H7 (cell line): ENCODE measurements around the gene GPATCH3. TPM values are rescaled to one million over a fixed set of nuclear protein-coding genes. Genes with fewer than 3 reads are reported as not detected.
"Not testable (repeated sequence)": the region's sequence is repeated elsewhere in the genome, so short reads cannot be mapped to it uniquely, and the experiment has no call there.

Source experiments
- DNase-seq: peaks from one replicate; pipeline ENCODE4 v3.0.0; 2012
- H3K27me3 ChIP-seq: 2 replicates; pipeline ENCODE4 v1.6.0; 2011; ENCODE audit warnings: mild to moderate bottlenecking, low read length; ENCODE audit not compliant: control insufficient read depth, insufficient read depth
- H3K36me3 ChIP-seq: replicated peaks from 2 replicates; pipeline ENCODE4 v1.5.1; 2011; ENCODE audit warnings: low read length; ENCODE audit not compliant: control insufficient read depth, insufficient read depth
- H3K4me3 ChIP-seq: 2 replicates; pipeline ENCODE4 v1.5.1; 2011; ENCODE audit warnings: low read depth, mild to moderate bottlenecking, control low read depth, low read length, moderate library complexity; ENCODE audit not compliant: insufficient read depth
- total RNA-seq: library from RNA; depleted of rRNA; stranded (reverse); fragments of >200 nt; shearing (Covaris generic); gene quantifications from 2 replicates; pipeline ENCODE4 v1.2.3, GENCODE V29; 2014

GPATCH3 gene
- total RNA-seq, 1 experiment from 2014 or later = 23.7 TPM

GRCh38 chr1:26900815-26901511, 696 bp upstream of the GPATCH3 start:
- Histone ChIP-seq H3K36me3 (peaks cover 4% of the 10 kb centered on the region), H3K4me3 (peak overlapping the region; percentile 88), H3K27me3 (no peaks in the 10 kb centered on the region)
- no peak for DNase-seq

DNA sequence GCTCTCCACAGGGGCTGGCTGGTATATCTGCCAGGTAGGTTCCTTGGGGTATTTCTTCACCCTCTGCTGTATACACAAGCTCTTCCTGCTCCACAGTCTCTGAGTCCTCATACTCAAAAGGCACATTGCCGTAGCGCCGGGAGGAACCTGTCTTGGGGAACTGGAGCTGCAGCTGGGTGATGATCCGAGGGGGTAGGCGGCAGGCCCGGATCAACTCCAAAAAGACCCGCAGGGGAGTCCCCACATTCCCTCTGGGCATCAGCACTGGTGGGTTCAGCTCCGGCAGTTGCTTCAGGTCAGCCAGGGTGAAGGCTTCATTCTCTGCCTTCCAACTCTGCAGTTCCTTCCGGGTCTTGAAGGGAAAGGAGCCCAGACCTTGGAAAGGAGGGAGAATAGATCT, 2.9 kb downstream of the GPATCH3 start:
- DNase-seq = no peak
- Histone ChIP-seq H3K27me3 (no peaks in the 10 kb centered on the region), H3K4me3 (no peak overlapping the region), H3K36me3 (peaks cover 10% of the 10 kb centered on the region)

DNA sequence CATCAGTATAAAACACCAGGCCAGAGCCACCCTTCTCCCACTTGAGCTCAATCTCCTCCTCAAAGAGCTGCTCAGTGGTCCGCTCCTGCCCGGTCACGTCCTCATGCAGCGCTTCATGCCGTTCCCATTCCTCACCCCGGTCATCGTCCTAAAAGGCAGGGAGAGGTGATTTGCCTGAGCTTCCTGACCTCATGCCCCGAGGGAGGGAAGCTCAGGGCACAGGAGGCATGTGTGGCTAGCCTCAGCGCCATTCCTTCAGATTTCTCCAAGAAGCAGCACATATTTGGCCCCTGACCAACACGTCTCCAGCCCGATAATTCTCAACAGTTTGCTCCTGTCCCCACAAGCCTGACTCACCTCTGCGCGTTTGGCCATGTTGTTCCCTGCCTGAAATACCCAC, 6.0 kb downstream of the GPATCH3 start:
- DNase-seq = no peak
- H3K36me3 ChIP-seq = peaks cover 10% of the 10 kb centered on the region
- H3K27me3 ChIP-seq = no peaks in the 10 kb centered on the region
- H3K4me3 ChIP-seq = no peak overlapping the region

GRCh38 chr1:26890467-26890796, 9.8 kb downstream of the GPATCH3 start:
- no peak for DNase-seq
- peaks cover 18% of the 10 kb centered on the region for H3K36me3 ChIP-seq
- H3K27me3 ChIP-seq = no peaks in the 10 kb centered on the region
- H3K4me3 ChIP-seq = peak overlapping the region; percentile 99

- Histone ChIP-seq H3K36me3 (peaks cover 22% of the 10 kb centered on the region), H3K4me3 (peak within 1 kb of the TSS; percentile 99), H3K27me3 (no peaks in the 10 kb centered on the region)
- peak; percentile 94 for DNase-seq
Measured at GRCh38 chr1:26889551-26890466, 10.5 kb downstream of the GPATCH3 start, which contains the start of gene GPN2. Gene GPN2 (minus strand): TSS chr1:26890283. CDS start chr1:26890096, 187 bp downstream.

DNA sequence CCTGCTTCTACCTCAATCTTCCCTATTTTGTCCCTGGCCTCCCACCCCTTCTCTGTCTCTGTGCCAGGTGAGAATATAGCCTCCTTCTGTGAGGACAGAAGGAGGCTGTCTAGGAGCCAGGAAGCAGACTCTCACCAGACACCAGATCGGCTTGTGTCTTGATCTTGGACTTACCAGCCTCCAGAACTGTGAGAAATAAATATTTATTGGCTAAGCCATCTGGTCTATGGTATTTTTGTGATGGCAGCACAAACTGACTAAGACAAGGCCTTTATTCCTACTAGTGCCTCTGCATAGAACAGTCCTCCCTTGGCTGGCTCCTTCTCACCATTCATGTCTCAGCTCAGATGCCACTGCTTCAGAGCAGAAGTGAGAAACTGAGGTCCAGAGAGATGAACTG, 12.0 kb downstream of the GPATCH3 start:
- DNase-seq = no peak
- Histone ChIP-seq H3K36me3 (peaks cover 27% of the 10 kb centered on the region), H3K4me3 (no peak overlapping the region), H3K27me3 (no peaks in the 10 kb centered on the region)

DNA sequence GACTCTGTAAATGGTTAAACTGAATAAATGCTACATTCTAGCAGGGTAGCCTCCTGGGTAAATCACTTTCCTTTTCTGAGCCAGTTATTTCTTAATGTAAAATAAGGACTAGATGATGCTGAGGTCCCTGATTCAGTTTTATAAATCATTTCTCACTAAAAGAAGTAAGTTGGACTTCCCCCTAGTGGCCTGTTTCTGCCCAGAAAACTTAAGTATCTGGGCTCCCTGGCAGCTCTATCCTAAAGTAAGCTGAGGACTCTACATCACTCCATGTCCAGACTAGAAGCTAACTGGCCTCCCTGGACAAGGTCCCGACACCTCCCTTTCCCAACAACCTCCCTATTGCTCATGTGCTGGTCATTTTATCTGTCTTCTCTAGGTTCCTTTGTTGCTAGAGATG, 13.1 kb downstream of the GPATCH3 start:
- Histone ChIP-seq H3K27me3 (no peaks in the 10 kb centered on the region), H3K36me3 (peaks cover 31% of the 10 kb centered on the region), H3K4me3 (no peak overlapping the region)
- peak; percentile 61 for DNase-seq

DNA sequence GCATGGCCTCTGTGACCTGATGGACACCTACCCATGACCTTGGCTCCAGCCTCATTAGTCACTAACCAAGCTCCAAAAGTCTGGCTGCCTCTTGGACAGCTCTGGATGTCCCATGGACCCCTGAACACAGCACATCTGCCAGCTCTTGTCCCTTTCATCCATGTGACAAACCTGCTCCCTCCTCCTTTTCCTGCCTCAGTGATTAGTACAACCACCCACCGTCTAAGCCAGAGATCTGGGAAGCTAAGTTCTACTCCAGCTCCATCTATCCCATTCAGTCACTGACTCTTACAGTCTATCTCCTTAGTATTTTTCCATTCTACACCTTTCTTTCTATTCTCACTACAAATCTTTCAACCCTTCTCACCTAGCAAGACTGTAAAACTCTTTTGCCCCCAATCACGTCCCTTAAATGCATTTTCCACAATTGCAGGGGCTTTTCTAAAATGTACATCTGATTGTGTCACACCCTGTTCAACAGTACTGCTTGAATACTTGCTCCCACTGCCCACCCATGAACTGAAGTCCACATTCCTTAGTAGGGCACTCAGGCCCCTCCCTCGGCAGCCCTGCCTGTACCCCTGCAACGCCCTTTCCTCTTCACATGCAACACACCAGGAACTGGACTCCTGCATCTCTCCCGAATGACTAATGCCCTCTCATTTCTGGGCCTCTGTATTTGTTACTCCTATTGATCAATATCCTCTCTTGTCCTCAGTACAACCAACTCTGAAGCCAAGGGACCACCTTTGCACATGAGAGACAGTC, 17.4 kb downstream of the GPATCH3 start:
- Histone ChIP-seq H3K36me3 (peaks cover 30% of the 10 kb centered on the region), H3K27me3 (no peaks in the 10 kb centered on the region), H3K4me3 (no peak overlapping the region)
- no peak for DNase-seq

DNA sequence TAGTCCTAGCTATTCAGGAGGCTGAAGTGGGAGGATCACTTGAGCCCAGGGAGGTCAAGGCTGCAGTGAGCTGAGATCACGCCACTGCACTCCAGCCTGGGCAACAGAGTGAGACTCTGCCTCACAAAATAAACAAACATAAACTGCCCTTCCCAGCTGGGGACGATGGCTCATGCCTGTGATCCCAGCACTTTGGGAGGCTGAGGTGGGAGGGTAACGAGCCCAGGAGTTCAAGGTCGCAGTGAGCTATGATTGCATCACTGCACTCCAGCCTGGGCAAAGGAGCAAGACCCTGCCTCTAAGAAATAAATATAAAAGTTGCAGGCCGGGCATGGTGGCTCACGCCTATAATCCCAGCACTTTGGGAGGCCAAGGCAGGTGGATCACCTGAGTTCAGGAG, 18.7 kb downstream of the GPATCH3 start:
- DNase-seq, H3K4me3 ChIP-seq, H3K27me3 ChIP-seq: not testable (repeated sequence)
- peaks cover 31% of the 10 kb centered on the region for H3K36me3 ChIP-seq

DNA sequence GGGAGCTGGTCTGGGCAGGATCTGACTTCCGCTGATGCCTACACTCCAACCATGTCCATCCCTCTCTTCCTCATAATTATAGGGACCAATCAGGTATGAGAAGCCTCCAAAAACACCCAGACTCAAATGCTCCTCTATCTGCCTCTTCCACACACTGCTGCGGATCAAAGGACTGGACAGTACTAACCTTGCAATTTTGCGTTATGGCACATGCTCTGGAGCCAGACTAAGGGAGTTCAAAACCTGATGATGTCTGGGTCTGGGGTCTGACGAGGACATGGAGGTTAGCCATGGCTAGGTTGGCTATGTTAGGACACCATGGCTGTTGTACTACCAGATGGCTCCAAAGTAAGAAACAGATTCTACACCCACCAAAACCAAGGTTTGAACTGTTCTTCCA, 20.5 kb downstream of the GPATCH3 start:
- H3K27me3 ChIP-seq = no peaks in the 10 kb centered on the region
- H3K36me3 ChIP-seq = peaks cover 19% of the 10 kb centered on the region
- H3K4me3 ChIP-seq = no peak overlapping the region
- no peak for DNase-seq

- Histone ChIP-seq H3K27me3 (no peaks in the 10 kb centered on the region), H3K36me3 (peaks cover 5% of the 10 kb centered on the region), H3K4me3 (no peak overlapping the region)
- no peak for DNase-seq
Measured at GRCh38 chr1:26877326-26877725, 22.9 kb downstream of the GPATCH3 start.

GRCh38 chr1:26874896-26875295, 25.4 kb downstream of the GPATCH3 start:
- Histone ChIP-seq H3K36me3 (peaks cover 5% of the 10 kb centered on the region), H3K27me3 (no peaks in the 10 kb centered on the region), H3K4me3 (no peak overlapping the region)
- DNase-seq = no peak

DNA sequence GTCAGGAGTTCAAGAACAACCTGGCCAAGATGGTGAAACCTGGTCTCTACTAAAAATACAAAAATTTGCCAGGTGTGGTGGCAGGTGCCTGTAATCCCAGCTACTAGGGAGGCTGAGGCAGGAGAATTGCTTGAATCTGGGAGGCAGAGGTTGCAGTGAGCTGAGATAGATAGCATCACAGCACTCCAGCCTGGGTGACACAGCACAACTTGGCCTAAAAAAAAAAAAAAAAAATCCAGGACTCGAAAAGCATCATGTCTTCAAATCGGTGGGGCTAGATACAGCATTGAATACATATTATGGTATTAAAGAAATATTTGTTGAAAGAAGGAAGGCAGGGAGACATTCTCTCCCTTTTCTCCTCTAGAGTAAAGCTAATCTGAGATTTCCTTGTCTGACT, 27.2 kb downstream of the GPATCH3 start:
- DNase-seq, H3K4me3 ChIP-seq, H3K36me3 ChIP-seq, H3K27me3 ChIP-seq: not testable (repeated sequence)

DNA sequence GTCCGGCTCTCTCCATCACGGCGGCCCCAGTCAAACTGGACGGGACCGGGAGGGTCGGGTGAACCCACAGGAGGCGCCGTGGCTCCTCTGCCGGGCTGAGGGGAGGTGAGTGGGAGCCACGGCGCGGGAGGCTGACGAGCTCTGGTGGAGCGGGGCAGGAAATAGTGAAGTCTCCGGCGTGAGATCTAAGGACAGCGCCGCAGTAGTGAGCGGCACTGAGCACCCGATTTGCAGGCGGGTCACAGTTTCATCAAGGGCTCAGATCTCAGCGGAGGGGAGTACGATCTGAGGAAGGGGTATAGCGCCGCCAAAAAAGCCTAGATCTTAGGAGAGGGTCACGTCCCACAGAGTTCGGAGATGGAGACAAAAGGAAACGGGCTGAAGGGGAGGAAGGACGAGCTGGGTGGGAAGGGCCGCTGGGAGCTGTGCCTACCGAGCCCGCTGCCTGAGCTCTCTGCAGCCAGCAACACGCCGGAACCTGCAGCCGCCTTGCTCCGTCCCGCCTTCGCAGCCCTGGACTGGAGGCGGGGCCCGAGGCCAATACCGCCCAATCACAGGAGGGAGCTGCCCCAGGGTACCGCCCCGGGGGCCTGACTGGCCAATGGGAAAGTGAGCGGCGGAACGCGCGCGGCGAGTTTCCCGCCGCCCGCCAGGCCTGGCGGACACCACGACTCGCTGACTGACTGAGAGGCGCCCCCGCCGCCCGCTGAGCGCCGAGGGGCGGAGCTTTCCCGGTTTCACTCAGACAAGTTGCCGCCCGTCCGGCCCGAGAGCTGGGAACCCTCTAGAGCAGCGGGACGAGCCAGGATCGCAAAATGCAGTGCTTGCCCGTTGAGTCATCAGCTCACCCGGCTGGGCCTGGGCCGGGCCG, 35.4 kb downstream of the GPATCH3 start:
- H3K36me3 ChIP-seq = no peaks in the 10 kb centered on the region
- H3K27me3 ChIP-seq = peaks cover 9% of the 10 kb centered on the region
- peak; percentile 99 for DNase-seq
- peak overlapping the region; percentile 74 for H3K4me3 ChIP-seq
